Stimulated activated CD4-positive, alpha-beta T cell treated with anti-CD3 and anti-CD28 coated beads, Interleukin-1b, Interleukin-23, amount 100 ng/mL, for 4 hours (primary cell): ENCODE results near the gene PARP14.
"Not testable (repeated sequence)": the region's sequence is repeated elsewhere in the genome, so short reads cannot be mapped to it uniquely, and the experiment has no call there.

Experiments used
- DNase-seq, 2 donors: peaks; one replicate each; pipeline ENCODE4 v3.0.0-alpha.2; 2020; ENCODE audit warnings: low read depth in 2 of 2

The PARP14 gene

GRCh38 chr3:122719273-122719921 is 38.8 kb downstream of the PARP14 start:
- no peak for DNase-seq

- DNase-seq = no peak
Observed at GRCh38 chr3:122725106-122725505, 44.5 kb downstream of the PARP14 start.

GRCh38 chr3:122727294-122727693 is 46.7 kb downstream of the PARP14 start:
- no peak for DNase-seq

- no peak for DNase-seq
Observed at GRCh38 chr3:122727766-122728165, 47.1 kb downstream of the PARP14 start.

GRCh38 chr3:122728186-122728585 is 47.5 kb downstream of the PARP14 start:
- no peak for DNase-seq

GRCh38 chr3:122728756-122729514 is 48.3 kb downstream of the PARP14 start:
- DNase-seq = no peak

GRCh38 chr3:122730240-122730639 is 49.6 kb downstream of the PARP14 start:
- no peak for DNase-seq

GRCh38 chr3:122732682-122733525 is 52.3 kb downstream of the PARP14 start:
- DNase-seq = not testable (repeated sequence)

- no peak for DNase-seq
Observed at GRCh38 chr3:122739172-122739571, 58.5 kb downstream of the PARP14 start.

- DNase-seq = no peak
Observed at GRCh38 chr3:122742234-122742633, 61.6 kb downstream of the PARP14 start.

GRCh38 chr3:122743581-122744120 is 63.0 kb downstream of the PARP14 start:
- DNase-seq = no peak

- DNase-seq = no peak
Observed at GRCh38 chr3:122745369-122746021, 64.9 kb downstream of the PARP14 start.

GRCh38 chr3:122747295-122747694 is 66.7 kb downstream of the PARP14 start:
- not testable (repeated sequence) for DNase-seq

- no peak for DNase-seq
Observed at GRCh38 chr3:122748347-122748746, 67.7 kb downstream of the PARP14 start.

- DNase-seq = peak in 1 of 2 donors; percentile 13
Observed at GRCh38 chr3:122754929-122755328, 74.3 kb downstream of the PARP14 start.

GRCh38 chr3:122755491-122755890 is 74.9 kb downstream of the PARP14 start:
- no peak for DNase-seq

GRCh38 chr3:122758877-122759560 is 78.4 kb downstream of the PARP14 start:
- no peak for DNase-seq

- DNase-seq = no peak
Observed at GRCh38 chr3:122760453-122761271, 80.0 kb downstream of the PARP14 start.

- no peak for DNase-seq
Observed at GRCh38 chr3:122766430-122766829, 85.8 kb downstream of the PARP14 start.
